ENCODE results near the gene SLC4A7.

Gene SLC4A7

DNA sequence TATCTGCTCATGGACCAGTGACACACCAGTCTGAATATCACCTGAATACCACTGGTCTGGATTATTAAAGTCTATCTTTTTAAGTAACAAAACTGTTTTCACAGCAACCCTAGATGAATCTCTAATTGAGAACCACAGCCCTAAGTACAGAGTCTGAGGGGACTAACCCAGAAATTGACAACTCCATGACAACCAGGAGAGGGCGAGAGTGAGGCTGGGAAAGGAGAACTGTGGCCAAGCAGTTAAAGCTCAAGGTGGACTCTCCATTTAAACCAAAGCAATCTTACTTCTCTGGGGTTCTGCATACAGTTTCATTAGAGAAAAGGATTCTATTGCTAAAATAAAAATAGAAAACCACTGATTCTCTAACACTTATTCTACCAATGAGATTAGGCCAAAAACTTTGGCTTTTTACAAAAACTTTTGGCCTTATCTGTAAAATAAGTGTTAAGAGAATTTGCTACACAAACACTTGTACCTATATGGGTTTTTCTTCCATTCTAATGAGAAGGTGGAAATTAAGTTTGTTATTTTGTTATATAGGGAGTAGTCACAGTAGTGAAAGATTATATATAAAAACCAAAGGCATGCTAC lies 126.4 kb downstream of the SLC4A7 start:
- H3K14ac ChIP-seq (ENCODE audit: low read length): no peak overlapping the region
- H3K9ac ChIP-seq (ENCODE audit: low read length): no peak overlapping the region
- H3K4me2 ChIP-seq (ENCODE audit: low read length): no peak overlapping the region
- H3K23ac ChIP-seq (ENCODE audit: low read length): no peak overlapping the region
- H4K8ac ChIP-seq (ENCODE audit: low read depth, low read length): no peak overlapping the region
- H3K36me3 ChIP-seq (ENCODE audit: control insufficient read depth in 1 of 2, insufficient read depth in 2 of 2, low read length in 2 of 2): no peaks in the 10 kb centered on the region
- H3K79me2 ChIP-seq (ENCODE audit: control insufficient read depth, insufficient read depth, low read length, poor library complexity): no peaks in the 10 kb centered on the region
- H3K9me3 ChIP-seq (ENCODE audit: insufficient read depth, low read depth, low read length): no peaks in the 10 kb centered on the region
- H2AFZ ChIP-seq (ENCODE audit: insufficient read depth, low read length, poor library complexity): no peak overlapping the region
- DNase-seq: peak in 1 of 2 donors; percentile 55
- no peaks in the 10 kb centered on the region for H3K79me1 ChIP-seq (ENCODE audit: low read length)
- no peak overlapping the region for H2BK12ac ChIP-seq (ENCODE audit: low read length)
- no peak overlapping the region for H3K18ac ChIP-seq (ENCODE audit: low read length)
- no peak overlapping the region for H4K91ac ChIP-seq (ENCODE audit: low read depth, low read length)
- H3K4me3 ChIP-seq (ENCODE audit: low read depth, low read length): no peak overlapping the region
- H3K4me1 ChIP-seq (ENCODE audit: control insufficient read depth in 1 of 2, insufficient read depth in 2 of 2, low read length in 2 of 2): no peaks in the 10 kb centered on the region
- no peak overlapping the region for H2AK5ac ChIP-seq (ENCODE audit: low read length)
- H2BK5ac ChIP-seq (ENCODE audit: low read depth, low read length, poor library complexity): no peak overlapping the region
- H3K4ac ChIP-seq (ENCODE audit: low read depth, low read length): no peak overlapping the region
- no peaks in the 10 kb centered on the region for H3K27me3 ChIP-seq (ENCODE audit: insufficient read depth, low read length)
- WGBS (ENCODE audit: extremely low coverage, insufficient coverage, insufficient read length): no CpG with 5 or more reads among the region's 1 CpG
- no peak overlapping the region for H3K27ac ChIP-seq (ENCODE audit: low read depth, low read length)
- H4K12ac ChIP-seq (ENCODE audit: low read depth, low read length): no peak overlapping the region
- H2BK120ac ChIP-seq (ENCODE audit: insufficient read depth, low read length, poor library complexity): no peak overlapping the region

DNA sequence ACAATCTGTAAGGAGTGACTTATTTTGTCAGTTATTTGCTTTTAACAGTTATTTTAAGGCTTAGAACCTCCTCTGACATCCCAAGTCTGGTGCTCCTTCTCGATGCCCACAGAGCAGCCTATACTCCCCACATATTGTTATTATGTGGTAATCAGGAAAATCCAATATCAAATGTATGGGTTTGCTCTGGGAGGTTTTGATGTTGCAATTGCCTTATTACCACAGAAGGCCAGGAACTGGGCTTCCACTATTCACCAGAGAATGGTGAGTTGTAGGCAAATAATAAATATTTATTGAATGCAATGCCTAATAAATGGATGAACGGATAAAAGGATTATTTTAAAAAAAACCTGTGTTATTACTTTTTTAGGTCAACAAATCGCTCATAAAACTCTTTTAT lies 127.2 kb downstream of the SLC4A7 start:
- no CpG with 5 or more reads among the region's 3 CpGs for WGBS (ENCODE audit: extremely low coverage, insufficient coverage, insufficient read length)
- no peak for DNase-seq
- Histone ChIP-seq H3K4me2 (ENCODE audit: low read length) (no peak overlapping the region), H3K4me3 (ENCODE audit: low read depth, low read length) (no peak overlapping the region), H3K27me3 (ENCODE audit: insufficient read depth, low read length) (no peaks in the 10 kb centered on the region), H4K8ac (ENCODE audit: low read depth, low read length) (no peak overlapping the region), H2BK12ac (ENCODE audit: low read length) (no peak overlapping the region), H2BK120ac (ENCODE audit: insufficient read depth, low read length, poor library complexity) (no peak overlapping the region), H4K91ac (ENCODE audit: low read depth, low read length) (no peak overlapping the region), H3K9me3 (ENCODE audit: insufficient read depth, low read depth, low read length) (no peaks in the 10 kb centered on the region), H2AFZ (ENCODE audit: insufficient read depth, low read length, poor library complexity) (no peak overlapping the region), H3K23ac (ENCODE audit: low read length) (no peak overlapping the region), H3K14ac (ENCODE audit: low read length) (no peak overlapping the region), H3K79me1 (ENCODE audit: low read length) (no peaks in the 10 kb centered on the region), H3K36me3 (ENCODE audit: control insufficient read depth in 1 of 2, insufficient read depth in 2 of 2, low read length in 2 of 2) (no peaks in the 10 kb centered on the region), H2AK5ac (ENCODE audit: low read length) (no peak overlapping the region), H3K4me1 (ENCODE audit: control insufficient read depth in 1 of 2, insufficient read depth in 2 of 2, low read length in 2 of 2) (no peaks in the 10 kb centered on the region), H2BK5ac (ENCODE audit: low read depth, low read length, poor library complexity) (no peak overlapping the region), H3K27ac (ENCODE audit: low read depth, low read length) (no peak overlapping the region), H3K18ac (ENCODE audit: low read length) (no peak overlapping the region), H3K79me2 (ENCODE audit: control insufficient read depth, insufficient read depth, low read length, poor library complexity) (no peaks in the 10 kb centered on the region), H3K9ac (ENCODE audit: low read length) (no peak overlapping the region), H3K4ac (ENCODE audit: low read depth, low read length) (no peak overlapping the region), H4K12ac (ENCODE audit: low read depth, low read length) (no peak overlapping the region)

DNA sequence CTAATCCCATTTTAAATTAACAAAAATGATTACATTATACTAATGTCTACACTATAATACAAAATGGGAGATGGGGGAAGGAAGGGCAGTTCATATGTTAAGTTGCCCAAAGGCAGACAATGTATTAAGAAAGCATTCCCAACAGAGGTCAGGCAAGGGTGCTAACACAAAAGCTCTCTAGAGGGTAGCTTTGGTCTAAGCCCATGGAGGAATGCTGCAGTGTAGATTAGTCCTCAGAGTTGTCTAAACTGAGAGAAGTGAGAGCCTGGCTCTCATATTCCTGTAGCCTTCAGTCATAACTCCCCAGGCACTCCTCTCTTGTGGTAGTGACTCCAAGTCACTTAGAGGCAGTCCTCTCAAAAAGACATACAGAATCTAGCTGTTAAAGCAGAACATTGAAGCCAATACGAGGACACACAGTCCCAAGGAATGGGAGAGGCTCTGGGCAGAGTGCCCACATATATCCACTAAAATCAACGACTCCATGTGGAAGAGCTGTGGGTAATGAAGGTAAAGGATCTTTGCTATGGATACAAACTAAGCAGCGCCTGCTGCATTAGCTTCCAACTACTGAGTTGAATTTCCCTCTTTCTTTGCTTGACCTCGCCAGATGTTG lies 129.5 kb downstream of the SLC4A7 start:
- Histone ChIP-seq H2AK5ac (ENCODE audit: low read length) (no peak overlapping the region), H2BK120ac (ENCODE audit: insufficient read depth, low read length, poor library complexity) (no peak overlapping the region)

DNA sequence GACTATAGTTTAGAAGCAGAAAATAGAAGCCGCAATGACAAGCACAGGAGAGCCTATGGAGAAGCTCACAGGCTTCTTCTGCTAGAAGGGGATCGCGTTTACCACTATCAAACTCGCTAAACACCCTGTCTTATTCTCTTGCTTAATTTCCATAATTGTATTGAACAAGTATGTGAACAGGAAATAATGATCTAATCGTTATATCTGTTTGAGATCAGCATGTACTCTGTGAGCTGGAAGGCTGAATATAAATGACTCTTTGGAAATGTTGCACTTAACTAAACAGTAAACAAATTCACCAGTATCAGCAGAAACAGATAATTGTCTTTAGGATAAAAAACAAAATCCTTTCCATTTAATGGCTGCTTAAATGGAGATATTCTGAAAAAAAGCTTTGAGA lies 130.0 kb downstream of the SLC4A7 start:
- Histone ChIP-seq H3K79me2 (ENCODE audit: control insufficient read depth, insufficient read depth, low read length, poor library complexity) (no peaks in the 10 kb centered on the region), H2AFZ (ENCODE audit: insufficient read depth, low read length, poor library complexity) (no peak overlapping the region), H3K4me3 (ENCODE audit: low read depth, low read length) (no peak overlapping the region), H2BK120ac (ENCODE audit: insufficient read depth, low read length, poor library complexity) (no peak overlapping the region), H3K4me1 (ENCODE audit: control insufficient read depth in 1 of 2, insufficient read depth in 2 of 2, low read length in 2 of 2) (no peaks in the 10 kb centered on the region), H3K9me3 (ENCODE audit: insufficient read depth, low read depth, low read length) (no peaks in the 10 kb centered on the region), H3K18ac (ENCODE audit: low read length) (no peak overlapping the region), H4K8ac (ENCODE audit: low read depth, low read length) (no peak overlapping the region), H2BK12ac (ENCODE audit: low read length) (no peak overlapping the region), H2AK5ac (ENCODE audit: low read length) (no peak overlapping the region), H3K14ac (ENCODE audit: low read length) (no peak overlapping the region), H2BK5ac (ENCODE audit: low read depth, low read length, poor library complexity) (no peak overlapping the region), H4K91ac (ENCODE audit: low read depth, low read length) (no peak overlapping the region), H3K4me2 (ENCODE audit: low read length) (no peak overlapping the region), H3K4ac (ENCODE audit: low read depth, low read length) (no peak overlapping the region), H3K27ac (ENCODE audit: low read depth, low read length) (no peak overlapping the region), H3K23ac (ENCODE audit: low read length) (no peak overlapping the region), H4K12ac (ENCODE audit: low read depth, low read length) (no peak overlapping the region), H3K27me3 (ENCODE audit: insufficient read depth, low read length) (no peaks in the 10 kb centered on the region), H3K79me1 (ENCODE audit: low read length) (no peaks in the 10 kb centered on the region), H3K36me3 (ENCODE audit: control insufficient read depth in 1 of 2, insufficient read depth in 2 of 2, low read length in 2 of 2) (no peaks in the 10 kb centered on the region), H3K9ac (ENCODE audit: low read length) (no peak overlapping the region)
- DNase-seq: no peak
- no CpG with 5 or more reads among the region's 5 CpGs for WGBS (ENCODE audit: extremely low coverage, insufficient coverage, insufficient read length)

More for the DNA sequence above, 129.5 kb downstream of the SLC4A7 start:
- no peak for DNase-seq
- Histone ChIP-seq H4K8ac (ENCODE audit: low read depth, low read length) (no peak overlapping the region), H3K4me1 (ENCODE audit: control insufficient read depth in 1 of 2, insufficient read depth in 2 of 2, low read length in 2 of 2) (no peaks in the 10 kb centered on the region), H3K4me2 (ENCODE audit: low read length) (no peak overlapping the region), H2AFZ (ENCODE audit: insufficient read depth, low read length, poor library complexity) (no peak overlapping the region), H3K27me3 (ENCODE audit: insufficient read depth, low read length) (no peaks in the 10 kb centered on the region), H3K4ac (ENCODE audit: low read depth, low read length) (no peak overlapping the region), H3K9ac (ENCODE audit: low read length) (no peak overlapping the region), H3K36me3 (ENCODE audit: control insufficient read depth in 1 of 2, insufficient read depth in 2 of 2, low read length in 2 of 2) (no peaks in the 10 kb centered on the region), H3K79me1 (ENCODE audit: low read length) (no peaks in the 10 kb centered on the region), H4K12ac (ENCODE audit: low read depth, low read length) (no peak overlapping the region), H3K4me3 (ENCODE audit: low read depth, low read length) (no peak overlapping the region), H3K18ac (ENCODE audit: low read length) (no peak overlapping the region), H3K79me2 (ENCODE audit: control insufficient read depth, insufficient read depth, low read length, poor library complexity) (no peaks in the 10 kb centered on the region), H3K27ac (ENCODE audit: low read depth, low read length) (no peak overlapping the region), H3K9me3 (ENCODE audit: insufficient read depth, low read depth, low read length) (no peaks in the 10 kb centered on the region), H3K14ac (ENCODE audit: low read length) (no peak overlapping the region), H2BK12ac (ENCODE audit: low read length) (no peak overlapping the region), H2BK5ac (ENCODE audit: low read depth, low read length, poor library complexity) (no peak overlapping the region), H3K23ac (ENCODE audit: low read length) (no peak overlapping the region), H4K91ac (ENCODE audit: low read depth, low read length) (no peak overlapping the region)
- WGBS (ENCODE audit: extremely low coverage, insufficient coverage, insufficient read length): no CpG with 5 or more reads among the region's 4 CpGs

All from trophoblast cell (in vitro differentiated cells and primary cell).